Thyroid gland (tissue), 4 donors: Measurements from ENCODE around the gene ARMC9.
"Not testable (repeated sequence)": the region's sequence is repeated elsewhere in the genome, so short reads cannot be mapped to it uniquely, and the experiment has no call there.

ENCODE experiments used
- CTCF ChIP-seq, 6 experiments: fragments of 200-600 bp in 3 of 6; fragments of 450-650 bp in 3 of 6; sonication (generic) in 3 of 6; IDR thresholded peaks; one replicate each; pipeline ENCODE4 v1.5.1; 2016 to 2019; ENCODE audit warnings: antibody characterized with exemption in 6 of 6, mild to moderate bottlenecking in 2 of 6, inconsistent platforms in 1 of 6, moderate library complexity in 1 of 6
- POLR2A ChIP-seq, 2 donors: fragments of 450-650 bp; IDR thresholded peaks; one replicate each; pipeline ENCODE4 v1.6.1; 2017; ENCODE audit warnings: antibody characterized with exemption in 2 of 2, mild to moderate bottlenecking in 2 of 2, moderate library complexity in 1 of 2

GRCh38 chr2:231401101-231401500 lies 202.7 kb downstream of the ARMC9 start:
- not testable (repeated sequence) for TF ChIP-seq POLR2A, CTCF (IDR thresholded peaks at IDR 0.05)
